Measurements from ENCODE around the gene GPATCH1. TPM values are rescaled to one million over a fixed set of nuclear protein-coding genes. Genes with fewer than 3 reads are reported as not detected.
A peak's percentile ranks its signal among the peaks of the same experiment; 100 is the strongest.

The GPATCH1 gene
- total and polyA plus RNA-seq, 2 of the 13 experiments (the other 11 are each of a cell fraction or from before 2014, with no cell fraction given): 6.8 to 6.9 TPM

DNA sequence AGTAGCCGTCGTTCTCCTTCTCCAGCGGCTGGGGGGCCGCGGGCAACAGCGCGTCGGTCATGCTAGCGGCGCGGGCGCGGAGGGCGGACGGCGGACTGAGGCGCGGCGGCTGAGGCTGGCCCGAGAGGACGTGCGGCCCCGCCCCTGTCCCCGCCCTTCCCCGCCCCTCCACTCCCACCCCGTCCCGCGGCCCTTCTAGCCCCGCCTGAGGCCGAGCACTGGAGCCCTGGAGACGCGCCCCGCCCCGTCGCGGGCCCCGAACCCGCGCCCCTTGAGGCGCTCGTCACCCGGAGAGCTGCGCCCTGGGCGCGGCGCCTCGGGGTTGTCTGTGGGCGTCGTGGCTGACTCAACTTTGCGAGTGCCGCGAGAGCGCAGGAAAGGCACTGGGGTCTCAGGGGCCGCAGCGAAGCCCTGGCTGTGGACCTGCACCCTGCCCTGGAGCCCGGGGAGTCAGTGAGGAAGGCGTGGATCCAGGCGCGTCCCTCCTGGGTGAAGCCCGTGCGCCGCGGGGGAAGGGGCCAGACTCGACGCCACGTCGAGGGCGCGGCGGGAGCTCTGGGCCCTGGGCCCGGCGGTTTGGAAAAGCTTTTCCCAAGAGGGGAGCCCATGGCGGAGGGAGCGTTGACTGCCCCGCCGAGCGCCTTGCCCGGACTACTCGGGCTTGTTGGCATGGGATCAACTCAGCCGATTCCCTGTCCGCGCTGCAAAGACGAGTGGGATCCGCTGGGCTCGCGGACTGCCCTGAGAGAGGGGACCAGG lies 16.0 kb upstream of the GPATCH1 start, which contains the start of gene RHPN2 (continued):
- no peak for TF ChIP-seq ZNF512B (CRISPR knock-in tag; IDR thresholded peaks at IDR 0.05; ENCODE audit: borderline replicate concordance)
- TF ChIP-seq RCOR2 (CRISPR knock-in tag; IDR thresholded peaks at IDR 0.05): no peak
- no peak for TF ChIP-seq SMAD1 (CRISPR knock-in tag; IDR thresholded peaks at IDR 0.05; ENCODE audit: borderline replicate concordance, low read depth)
- no peak for TF ChIP-seq ATF1 (CRISPR knock-in tag; IDR thresholded peaks at IDR 0.05)
- no peak for TF ChIP-seq U2AF2 (IDR thresholded peaks at IDR 0.05; ENCODE audit: low read depth, low read length)
- no peak for TF ChIP-seq FOXM1 (CRISPR knock-in tag; IDR thresholded peaks at IDR 0.05)
- TF ChIP-seq SATB2 (CRISPR knock-in tag; IDR thresholded peaks at IDR 0.05): no peak
- TF ChIP-seq ZNF878 (CRISPR knock-in tag; IDR thresholded peaks at IDR 0.05): no peak
- no peak for TF ChIP-seq ZNF383 (CRISPR knock-in tag; IDR thresholded peaks at IDR 0.05; ENCODE audit: borderline replicate concordance)
- no peak for TF ChIP-seq ZFYVE20 (CRISPR knock-in tag; IDR thresholded peaks at IDR 0.05; ENCODE audit: borderline replicate concordance, low read depth)
- TF ChIP-seq, protein P1, sequence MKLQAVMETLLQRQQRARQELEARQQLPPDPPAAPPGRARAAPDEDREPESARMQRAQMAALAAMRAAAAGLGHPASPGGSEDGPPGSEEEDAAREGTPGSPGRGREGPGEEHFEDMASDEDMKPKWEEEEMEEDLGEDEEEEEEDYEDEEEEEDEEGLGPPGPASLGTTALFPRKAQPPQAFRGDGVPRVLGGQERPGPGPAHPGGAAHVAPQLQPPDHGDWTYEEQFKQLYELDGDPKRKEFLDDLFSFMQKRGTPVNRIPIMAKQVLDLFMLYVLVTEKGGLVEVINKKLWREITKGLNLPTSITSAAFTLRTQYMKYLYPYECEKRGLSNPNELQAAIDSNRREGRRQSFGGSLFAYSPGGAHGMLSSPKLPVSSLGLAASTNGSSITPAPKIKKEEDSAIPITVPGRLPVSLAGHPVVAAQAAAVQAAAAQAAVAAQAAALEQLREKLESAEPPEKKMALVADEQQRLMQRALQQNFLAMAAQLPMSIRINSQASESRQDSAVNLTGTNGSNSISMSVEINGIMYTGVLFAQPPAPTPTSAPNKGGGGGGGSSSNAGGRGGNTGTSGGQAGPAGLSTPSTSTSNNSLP (IDR thresholded peaks at IDR 0.05; ENCODE audit: low read depth, low read length): no peak
- no peak for TF ChIP-seq TBX3 (IDR thresholded peaks at IDR 0.05; ENCODE audit: borderline replicate concordance)
- no peak for TF ChIP-seq ZNF253 (CRISPR knock-in tag; IDR thresholded peaks at IDR 0.05; ENCODE audit: borderline replicate concordance)
- no peak for TF ChIP-seq NCOR1 (IDR thresholded peaks at IDR 0.05; ENCODE audit: borderline replicate concordance, low read length)
- TF ChIP-seq, protein P2, sequence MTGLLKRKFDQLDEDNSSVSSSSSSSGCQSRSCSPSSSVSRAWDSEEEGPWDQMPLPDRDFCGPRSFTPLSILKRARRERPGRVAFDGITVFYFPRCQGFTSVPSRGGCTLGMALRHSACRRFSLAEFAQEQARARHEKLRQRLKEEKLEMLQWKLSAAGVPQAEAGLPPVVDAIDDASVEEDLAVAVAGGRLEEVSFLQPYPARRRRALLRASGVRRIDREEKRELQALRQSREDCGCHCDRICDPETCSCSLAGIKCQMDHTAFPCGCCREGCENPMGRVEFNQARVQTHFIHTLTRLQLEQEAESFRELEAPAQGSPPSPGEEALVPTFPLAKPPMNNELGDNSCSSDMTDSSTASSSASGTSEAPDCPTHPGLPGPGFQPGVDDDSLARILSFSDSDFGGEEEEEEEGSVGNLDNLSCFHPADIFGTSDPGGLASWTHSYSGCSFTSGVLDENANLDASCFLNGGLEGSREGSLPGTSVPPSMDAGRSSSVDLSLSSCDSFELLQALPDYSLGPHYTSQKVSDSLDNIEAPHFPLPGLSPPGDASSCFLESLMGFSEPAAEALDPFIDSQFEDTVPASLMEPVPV (CRISPR knock-in tag; IDR thresholded peaks at IDR 0.05): no peak; the same call in 1 of the 2 replicates
- no peak for TF ChIP-seq SOX6 (IDR thresholded peaks at IDR 0.05)
- TF ChIP-seq SOX6 (CRISPR knock-in tag; IDR thresholded peaks at IDR 0.05): peak; percentile 36; the same call in 1 of the 2 replicates
- no peak for TF ChIP-seq ZBTB3 (CRISPR knock-in tag; IDR thresholded peaks at IDR 0.05; ENCODE audit: borderline replicate concordance, low read depth)
- TF ChIP-seq ZFY (CRISPR knock-in tag; IDR thresholded peaks at IDR 0.05): no peak
- peak; percentile 22; the same call in 1 of the 2 replicates for TF ChIP-seq REL (CRISPR knock-in tag; conservative IDR thresholded peaks at IDR 0.05)
- no peak for TF ChIP-seq DRAP1 (CRISPR knock-in tag; IDR thresholded peaks at IDR 0.05)
- TF ChIP-seq NCOA5 (CRISPR knock-in tag; IDR thresholded peaks at IDR 0.05): no peak
- TF ChIP-seq ZNF263 (CRISPR knock-in tag; IDR thresholded peaks at IDR 0.05): no peak
